Measurements from ENCODE around the gene TRIM8.
A peak's percentile ranks its signal among the peaks of the same experiment; 100 is the strongest.

TRIM8 gene

DNA sequence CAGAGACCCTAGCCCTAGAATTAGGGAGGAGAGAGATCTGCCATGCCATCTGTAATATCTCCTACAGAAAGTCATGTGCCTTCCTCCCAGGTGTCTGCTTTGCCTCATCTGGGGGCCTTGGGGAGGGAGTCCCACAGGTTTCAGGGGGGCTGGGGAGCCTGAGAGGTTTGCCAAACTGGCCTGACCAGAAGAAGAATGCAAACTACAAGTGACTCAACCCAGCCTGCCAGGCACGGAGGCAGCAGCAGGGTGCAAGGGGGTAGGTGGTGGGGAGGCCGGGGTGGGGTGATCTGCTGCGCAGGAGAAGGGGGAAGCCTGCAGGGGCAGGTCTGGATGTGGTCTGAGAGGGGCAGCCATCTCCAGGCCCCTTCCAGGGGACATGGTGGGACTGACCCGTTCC, 9.6 kb upstream of the TRIM8 start:
- DNase-seq, result no peak

DNA sequence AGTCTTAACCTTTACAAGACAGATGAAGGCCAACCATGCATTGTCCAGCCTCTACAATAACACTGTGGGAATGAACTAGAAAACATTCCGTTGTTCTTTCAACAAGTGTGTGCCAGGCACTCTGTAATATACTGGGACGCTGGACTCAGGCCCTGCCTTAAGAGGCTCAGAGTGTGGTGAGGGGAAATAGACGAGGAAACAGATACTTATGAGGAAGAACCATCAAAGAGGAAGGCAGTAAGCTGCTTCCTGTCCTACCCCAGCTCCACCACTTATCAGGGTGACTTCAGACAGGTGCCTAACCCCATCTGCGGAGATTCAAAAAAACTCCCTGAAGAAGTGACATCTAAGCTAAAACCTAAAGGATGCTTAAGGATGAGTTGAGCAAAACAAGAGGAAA, 8.9 kb upstream of the TRIM8 start:
- DNase-seq, result peak; percentile 59

DNA sequence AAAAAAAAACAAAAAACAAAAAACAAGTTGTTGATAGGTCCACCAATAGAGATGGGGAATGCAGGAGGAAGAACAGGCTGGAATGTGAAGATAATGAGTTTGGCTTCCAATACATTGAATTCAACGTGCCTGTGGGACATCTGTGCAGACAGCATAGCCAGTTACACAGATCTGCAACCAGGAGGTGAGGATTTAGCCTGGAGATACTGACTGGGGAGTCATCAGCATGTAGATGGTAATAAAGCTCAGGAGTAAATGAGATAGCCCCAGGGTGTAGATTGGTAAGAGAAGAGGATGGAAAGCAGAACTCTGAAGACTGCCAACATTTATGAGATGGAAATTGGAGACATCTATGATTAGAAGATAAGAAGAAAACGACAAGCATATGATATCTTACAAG, 4.7 kb upstream of the TRIM8 start:
- DNase-seq, result no peak

DNA sequence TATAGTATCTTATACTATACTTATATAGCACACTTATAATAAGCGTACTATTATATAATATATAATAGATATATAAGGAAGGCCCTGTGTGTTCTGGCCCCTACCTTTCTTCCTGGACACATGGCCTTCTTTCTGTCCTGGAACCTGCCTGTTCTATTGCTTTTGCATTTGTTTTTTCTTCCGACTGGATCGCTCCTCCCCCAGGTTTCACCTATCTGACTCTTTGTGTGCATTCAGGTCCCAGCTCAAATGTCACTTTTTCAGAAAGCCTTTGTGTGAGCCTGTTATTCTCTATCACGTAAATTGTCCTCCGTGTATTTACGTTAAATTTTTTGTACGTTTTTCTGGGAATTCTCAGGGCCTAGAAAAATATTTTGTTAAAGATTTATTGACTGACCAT, 2.9 kb upstream of the TRIM8 start:
- DNase-seq, result no peak

DNA sequence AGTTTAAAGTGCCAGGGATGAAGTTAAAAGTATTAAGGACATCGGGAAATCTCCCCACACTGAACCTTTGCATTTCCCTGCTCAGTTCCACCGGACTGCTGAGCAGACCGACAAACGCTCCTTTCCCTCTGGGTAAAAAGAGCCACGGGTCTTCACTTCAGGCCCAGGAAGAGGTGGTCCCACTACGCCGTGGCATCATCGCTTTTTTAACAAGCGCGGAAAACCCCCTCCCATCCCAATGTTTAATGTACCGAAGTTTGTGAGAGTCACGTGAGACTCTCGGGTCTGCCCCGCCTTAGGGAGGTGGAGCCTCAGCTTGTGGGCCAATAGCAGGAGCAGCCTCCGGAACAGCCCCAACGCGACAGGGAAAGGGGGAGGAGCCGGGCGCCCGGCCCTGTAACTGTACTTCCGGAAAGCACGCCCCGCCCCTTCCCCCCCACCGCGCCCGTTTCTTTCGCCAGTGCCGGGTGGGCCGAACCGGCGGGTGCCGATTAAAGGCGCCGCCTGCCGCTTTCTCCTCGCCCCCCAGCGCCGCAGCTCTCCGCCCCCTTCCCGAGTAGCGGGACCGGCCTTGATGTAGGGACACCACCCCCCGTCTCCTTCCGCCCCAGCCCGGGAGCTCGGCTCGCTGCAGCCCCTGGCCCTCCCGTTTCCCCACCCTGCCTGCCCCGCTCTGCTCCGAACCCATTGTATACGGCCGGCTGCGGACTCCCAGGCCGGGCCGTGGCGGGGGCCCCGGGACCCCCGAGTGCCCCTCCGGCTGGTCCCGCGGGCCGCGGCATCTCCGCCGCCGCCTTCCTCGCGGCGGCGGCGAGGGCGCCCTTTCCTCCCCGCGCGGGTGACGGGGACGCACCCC, 2.2 kb upstream of the TRIM8 start:
- peak; percentile 99 for DNase-seq

DNA sequence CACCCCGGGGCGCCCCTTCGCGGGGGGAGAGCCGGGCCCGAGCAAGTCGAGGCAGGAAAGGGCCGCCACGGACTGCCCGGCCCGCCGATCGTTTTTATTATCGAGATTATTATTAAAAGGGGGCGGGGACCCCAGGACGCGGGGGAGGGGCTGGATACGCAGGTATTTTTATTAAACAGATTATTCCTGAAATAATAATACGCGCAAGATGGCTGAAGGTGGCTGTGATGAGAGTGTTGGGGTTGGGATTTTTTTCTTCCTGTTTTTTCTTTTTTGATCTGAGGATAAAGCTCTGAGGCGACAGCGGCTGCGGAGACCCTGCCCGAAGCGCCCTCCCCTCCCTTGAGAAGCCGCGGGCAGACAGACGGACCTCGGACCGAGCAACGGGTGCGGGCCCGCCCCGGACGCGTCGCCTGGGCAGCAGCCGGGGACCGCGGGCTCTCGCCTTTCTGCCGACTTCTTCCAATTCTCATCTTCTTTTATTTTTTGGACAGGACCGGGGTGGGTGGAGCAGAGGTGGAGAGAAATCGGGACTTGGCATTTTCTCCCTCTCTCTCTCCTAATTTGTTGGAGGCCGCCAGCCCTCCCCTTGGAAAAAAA, 1.4 kb upstream of the TRIM8 start:
- DNase-seq, result peak; percentile 36

DNA sequence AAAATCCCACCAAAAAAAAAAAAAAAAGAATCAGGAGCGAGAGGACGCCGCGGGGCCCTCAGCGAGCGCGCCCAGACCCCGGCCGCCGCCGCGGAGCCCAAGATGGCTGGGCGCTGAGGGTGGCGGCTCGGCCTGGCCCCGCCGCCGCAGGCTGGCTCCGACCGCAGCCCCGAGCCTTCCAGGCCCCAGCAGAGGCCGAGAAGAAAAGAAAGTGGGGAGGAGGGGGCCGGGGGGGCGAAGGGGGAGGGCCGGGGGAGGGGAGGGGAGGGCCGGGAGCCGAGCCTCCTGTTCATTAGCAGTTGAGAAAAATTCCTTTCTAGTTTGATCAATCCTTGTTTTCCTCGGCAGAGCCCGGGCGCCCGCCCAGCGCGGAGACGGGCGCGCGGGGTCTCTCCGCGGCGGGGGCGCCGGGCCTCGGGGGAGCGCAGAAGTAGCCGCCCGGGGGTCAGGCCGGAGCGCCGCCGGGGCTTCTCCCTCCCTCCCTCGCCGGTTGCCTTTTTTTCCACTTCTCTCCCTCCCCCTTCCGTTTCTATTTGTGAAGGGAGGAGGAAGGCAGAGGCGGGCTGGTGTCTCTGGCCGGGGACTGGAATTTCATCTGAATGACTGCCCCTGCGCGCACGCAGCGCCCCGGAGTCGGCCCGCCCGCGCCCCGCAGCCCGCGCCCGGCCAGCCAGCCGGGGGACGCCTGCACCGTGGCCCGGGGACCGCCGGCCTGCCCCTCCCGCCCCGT, 778 bp upstream of the TRIM8 start:
- DNase-seq, result peak; percentile 55

DNA sequence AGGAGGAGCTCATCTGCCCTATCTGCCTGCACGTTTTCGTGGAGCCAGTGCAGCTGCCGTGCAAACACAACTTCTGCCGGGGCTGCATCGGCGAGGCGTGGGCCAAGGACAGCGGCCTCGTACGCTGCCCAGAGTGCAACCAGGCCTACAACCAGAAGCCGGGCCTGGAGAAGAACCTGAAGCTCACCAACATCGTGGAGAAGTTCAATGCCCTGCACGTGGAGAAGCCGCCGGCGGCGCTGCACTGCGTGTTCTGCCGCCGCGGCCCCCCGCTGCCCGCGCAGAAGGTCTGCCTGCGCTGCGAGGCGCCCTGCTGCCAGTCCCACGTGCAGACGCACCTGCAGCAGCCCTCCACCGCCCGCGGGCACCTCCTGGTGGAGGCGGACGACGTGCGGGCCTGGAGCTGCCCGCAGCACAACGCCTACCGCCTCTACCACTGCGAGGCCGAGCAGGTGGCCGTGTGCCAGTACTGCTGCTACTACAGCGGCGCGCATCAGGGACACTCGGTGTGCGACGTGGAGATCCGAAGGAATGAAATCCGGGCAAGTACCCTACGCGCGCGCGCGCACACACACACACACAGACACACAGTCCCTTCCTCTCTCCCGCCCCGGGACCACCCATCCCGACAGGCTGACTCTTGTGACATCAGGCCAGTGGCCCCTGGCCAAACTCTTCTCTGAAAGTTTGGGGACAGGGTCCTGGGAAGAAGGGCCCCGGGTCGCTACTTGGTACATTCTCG, 538 bp downstream of the TRIM8 start:
- peak; percentile 85 for DNase-seq

DNA sequence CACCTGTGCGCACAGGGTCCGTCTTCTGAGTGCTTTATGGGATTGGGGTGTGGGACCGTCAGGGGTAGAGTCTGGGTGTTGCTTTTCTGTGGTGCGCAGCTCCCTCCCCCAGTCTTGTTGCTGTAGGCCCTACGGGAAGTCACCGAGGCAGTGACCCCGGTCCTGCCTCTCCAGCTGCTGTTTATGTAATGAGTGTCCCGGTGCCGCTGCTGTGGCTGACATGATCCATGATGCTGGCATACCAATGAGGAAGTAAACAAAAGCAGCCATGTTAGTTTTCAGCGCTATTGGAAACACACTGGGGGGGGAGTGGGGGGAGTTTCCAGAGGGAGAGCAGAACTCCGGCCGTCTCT, 1.1 kb downstream of the TRIM8 start:
- DNase-seq, result peak; percentile 61

DNA sequence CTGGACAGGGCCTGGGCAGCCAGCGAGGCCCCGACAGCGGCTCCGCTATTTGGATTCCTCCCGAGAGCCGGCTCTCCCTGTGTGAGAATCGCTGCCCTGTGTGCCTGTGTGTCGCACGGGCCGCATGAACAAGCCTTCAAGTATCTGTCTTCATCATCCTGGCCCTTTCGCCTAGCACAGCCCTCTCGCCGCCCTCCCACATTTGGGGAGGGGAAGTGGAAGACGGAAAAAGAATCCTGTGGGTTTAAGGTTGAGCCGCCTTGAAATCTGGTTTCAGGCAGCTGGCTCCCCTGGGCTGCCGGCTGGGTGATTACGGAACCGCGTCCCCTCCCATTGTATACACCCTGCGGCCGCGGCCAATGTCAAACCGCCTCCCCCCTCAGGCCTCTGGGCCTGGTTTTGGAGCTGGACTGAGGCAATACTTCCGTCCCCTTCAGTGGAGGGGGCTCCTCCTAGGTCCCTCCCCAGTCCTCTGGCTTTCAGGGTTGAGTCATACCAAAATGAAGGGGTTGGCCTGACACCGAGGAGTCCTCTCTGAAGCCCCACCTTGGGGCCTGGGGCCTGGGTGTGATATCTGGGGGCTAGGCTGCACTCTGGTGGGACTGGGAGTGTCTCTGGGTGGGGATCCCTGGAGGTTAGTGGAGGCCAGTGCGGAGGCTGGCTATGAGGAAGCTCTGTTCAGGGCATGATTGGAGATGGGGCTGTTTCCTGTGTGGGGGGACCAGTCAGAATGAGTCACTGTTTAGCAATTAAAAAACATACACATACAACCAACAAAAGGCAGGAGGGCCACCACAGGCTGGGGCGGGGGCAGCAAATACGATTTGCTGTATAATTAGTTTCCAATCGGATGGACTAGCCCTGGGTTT, 1.7 kb downstream of the TRIM8 start:
- peak; percentile 81 for DNase-seq

DNA sequence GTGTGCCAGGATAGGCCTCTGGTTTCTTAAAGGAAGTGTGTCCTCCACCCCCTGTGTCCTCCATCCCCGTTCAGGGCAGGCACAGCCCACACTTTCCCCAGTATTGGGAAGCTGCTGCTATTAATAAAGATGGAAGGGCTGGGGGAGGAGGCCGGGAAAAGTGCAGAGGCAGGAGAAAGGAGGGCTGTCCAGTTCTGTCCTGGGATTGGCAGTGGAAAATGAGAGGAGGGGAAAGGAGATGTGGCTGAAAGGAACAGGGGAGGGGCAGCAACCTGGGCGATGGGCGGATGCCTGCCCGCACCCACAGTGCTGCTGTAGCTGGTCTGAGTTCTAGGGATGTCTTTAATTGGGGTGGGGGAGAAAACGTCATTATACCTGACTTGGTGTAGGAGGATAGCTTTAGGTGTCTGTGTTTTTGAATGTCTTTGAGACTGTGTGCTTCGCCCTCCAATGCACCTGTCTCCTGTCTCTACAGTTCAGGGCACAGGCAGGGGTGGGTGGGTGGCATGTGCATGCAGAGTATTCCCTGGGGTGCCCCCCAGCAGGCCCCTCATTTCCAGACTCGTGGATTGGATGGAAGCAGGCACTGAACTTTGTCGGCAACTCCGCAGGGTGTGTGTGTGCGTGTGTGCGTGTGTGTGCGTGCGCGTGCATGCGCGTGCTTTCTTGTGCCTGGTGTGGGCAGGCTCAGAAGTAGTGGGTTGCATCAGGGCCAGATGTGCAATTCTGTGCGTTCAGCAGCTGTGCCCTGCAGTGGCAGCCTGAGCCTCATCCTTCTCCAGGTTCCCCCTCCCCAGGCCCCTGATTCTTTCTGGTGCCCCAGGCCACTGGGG, 2.5 kb downstream of the TRIM8 start:
- DNase-seq, result peak; percentile 55

DNA sequence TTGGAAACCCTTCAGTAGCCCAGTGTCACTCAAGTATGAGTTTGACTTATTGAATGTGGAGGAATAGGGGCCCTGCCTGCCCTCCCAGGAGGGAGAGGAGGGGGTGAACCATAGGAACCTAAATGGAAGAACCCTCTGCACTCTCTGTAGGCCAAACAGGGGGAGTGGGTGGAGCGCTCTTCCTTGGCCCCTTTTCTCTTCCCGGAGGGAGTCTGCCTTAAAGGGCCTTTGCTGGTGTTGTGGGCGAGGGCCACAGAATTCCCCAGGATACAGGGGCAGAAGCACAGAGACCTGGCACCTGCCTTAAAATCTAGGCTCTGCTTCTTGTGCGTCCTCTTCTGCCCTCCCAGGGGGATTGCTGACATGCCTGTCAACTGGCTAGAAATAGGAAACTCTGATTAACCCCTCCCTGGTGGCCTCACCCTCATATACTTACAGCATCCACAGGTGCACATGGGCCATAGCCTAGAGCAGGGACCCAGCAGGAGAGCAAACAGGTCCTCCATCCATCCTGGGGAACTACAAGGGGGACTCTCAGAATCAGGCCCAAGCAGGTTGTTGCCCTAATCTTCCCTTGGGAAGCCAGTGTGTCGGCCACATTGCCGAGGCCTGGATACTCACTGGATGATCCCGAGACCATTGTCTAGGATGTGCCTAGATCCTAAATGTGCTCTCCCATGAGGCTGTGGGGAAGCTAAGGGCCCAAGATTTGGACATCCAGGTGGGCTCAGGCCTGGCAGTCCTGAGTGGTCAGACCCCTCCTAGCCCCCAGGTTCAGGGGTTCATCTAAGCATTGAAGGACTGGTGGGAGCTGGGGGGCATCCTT, 3.4 kb downstream of the TRIM8 start:
- no peak for DNase-seq

DNA sequence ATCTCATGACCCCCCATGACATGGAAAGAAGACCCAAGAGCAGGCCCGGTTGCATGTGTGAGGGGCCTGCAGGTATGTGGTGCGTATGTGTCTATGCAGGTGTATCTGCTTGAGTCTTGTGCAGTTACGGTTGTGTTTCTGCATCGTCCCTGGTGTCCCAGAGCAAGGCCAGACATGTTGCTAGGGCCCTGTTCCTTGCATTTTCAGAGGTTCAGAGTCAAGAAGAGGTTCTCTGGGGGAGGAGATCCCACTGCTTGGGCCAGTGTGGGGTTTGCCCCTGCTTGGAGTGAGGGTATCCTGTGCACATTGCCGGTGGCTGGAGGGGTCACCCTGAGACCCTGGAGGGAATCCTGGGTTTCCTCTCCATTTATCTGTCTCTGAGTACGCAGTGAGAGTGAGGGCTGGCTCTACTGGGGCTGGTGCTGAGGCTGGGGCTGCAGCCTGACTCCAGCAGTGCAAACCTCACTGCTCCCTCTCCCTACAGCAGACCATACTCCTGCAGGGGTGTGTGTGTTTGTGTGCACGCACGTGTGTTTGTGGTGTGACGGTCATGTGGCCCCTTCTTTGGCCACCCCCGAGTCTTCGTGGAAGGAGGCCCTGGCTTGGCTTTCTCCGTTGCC, 4.1 kb downstream of the TRIM8 start:
- DNase-seq, result no peak

DNA sequence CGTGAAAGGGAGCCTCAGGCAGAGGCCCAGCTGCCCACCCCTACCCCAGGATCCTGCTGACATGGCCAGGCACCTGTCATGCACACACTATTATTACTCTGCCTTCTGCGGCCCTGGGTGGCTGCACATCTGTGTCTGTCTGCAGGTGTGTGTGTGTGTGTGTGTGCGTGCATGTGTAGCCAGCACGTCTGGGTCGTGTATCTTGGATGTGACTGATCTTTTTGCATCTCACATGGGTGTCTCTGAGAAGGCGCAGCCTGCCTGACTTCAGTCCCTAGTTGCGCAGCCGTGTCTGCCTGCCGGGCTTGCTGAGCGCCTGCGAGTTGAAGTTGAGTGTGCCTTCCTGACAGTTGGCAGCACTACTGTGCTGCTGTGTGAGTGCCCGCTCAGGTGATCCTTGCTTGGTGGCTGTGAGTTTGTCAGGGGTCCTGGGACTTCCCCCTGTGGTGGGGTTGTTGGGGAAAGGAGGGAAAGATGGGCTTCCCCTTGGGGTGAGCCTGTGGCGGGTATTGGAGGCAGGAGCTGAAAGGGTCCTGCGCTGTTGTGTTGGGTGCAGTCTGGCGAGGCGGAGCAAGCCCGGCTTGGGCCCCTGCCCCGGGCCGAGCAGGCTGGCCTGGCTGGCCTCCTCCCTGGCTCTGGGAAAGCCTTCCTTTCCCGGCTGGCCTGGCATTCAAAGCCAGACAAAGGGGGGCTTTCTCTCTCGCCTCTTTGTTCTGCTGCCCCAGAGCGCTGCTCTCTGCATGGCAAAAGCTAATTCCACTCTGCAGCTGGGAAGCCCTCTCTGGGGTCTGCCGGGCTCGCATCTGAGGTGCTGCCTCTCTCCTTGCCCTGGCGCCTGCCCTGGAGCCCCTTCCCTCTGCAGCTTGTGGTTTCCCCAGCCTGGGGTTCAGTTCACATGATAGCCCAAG, 4.9 kb downstream of the TRIM8 start:
- DNase-seq, result peak; percentile 35

DNA sequence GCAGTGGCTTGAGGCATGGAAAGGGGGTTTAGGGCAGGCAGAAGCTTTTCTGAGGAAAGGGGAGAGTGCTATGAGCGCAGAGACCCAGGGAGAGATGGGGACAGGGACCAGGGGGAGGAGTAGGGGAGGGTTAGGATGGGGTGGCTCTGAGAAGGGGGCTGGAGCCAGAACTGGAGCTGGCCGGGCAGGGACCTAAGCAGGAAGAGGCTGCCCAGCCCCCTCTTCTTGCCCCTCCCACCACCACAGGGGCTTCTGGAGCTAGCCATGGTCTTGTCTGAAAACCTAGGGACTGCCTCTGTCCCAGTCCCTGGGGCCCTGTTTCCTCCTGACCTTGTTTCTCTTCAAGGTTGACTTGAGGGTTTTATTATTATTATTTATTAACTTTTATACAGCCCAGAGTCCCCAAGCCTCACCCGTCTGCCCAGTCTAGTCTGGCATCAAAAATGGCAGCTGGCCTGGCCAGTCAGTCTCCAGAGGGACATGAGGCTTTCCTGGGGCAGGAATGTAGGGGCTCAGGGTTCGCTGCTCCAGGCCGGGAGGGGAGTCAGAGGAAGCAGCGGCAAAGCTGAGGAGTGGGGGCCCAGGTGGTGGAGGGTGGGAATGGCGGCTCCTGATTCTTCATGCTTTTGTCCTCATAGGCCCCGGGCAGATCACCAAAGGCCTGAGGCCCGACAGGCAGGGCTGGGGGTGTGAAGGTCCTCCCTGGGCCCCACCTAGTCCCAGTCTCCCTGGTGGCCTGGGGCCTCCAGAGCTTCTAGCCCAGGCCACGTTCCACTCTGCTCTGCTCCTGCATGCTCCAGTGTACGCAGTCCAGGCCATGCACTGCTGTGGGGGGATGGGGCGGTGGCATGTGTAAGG, 5.7 kb downstream of the TRIM8 start:
- DNase-seq, result no peak

DNA sequence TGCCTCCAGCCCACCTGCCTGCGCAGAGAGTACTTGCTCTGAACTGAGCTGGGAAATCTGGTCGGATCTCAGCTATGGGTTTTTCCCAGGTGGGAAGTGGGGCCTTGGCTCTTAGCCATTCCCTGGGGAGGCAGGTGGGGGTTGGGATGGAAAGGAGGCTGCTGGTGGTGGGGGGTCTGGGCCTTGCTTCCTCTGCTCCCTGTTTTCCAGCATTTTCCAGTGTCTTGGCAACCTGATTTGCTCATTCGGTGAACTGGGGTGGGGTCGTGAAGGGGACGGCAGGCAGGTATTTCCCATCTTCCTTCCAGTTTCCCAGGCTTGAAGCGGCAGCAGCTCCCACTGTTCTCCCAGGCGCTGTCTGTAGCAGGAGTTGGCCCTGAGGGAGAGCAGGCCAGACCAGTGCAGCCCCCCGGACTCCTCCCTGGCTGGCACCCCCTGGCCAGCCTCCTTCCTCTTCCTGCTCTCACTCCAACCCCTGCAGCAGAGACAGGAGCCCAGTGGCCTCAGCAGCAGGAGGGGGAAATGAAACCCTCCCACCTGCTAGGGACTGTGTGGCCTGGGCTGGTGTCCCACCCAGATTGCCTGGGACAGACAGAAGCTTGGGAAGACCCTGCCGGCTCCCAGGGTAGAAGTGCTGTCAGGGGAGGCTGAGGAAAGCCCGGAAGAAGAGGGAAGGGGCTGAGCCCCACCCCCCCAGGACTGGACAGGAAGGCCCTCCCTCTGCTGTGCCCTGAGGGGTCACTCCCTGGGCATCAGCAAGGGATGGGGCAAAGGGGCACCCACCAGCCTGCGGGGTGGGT, 6.6 kb downstream of the TRIM8 start:
- DNase-seq, result no peak
